Umbilical cord (tissue), 2 donors: ENCODE measurements around the gene PISD. TPM values are rescaled to one million over a fixed set of nuclear protein-coding genes. Genes with fewer than 3 reads are reported as not detected.
A peak's percentile ranks its signal among the peaks of the same experiment; 100 is the strongest.
"Not testable (repeated sequence)": the region's sequence is repeated elsewhere in the genome, so short reads cannot be mapped to it uniquely, and the experiment has no call there.

Experiments used
- DNase-seq: peaks from one replicate; pipeline ENCODE4 v3.0.0-alpha.2; 2015; ENCODE audit warnings: low spot score
- total RNA-seq: library from RNA; depleted of rRNA; stranded (reverse); fragments of >200 nt; gene quantifications from one replicate; pipeline ENCODE4 v1.2.3, GENCODE V29; 2014; ENCODE audit warnings: low replicate concordance; ENCODE audit not compliant: insufficient read depth

PISD gene
- total RNA-seq, result 74.2 TPM

DNA sequence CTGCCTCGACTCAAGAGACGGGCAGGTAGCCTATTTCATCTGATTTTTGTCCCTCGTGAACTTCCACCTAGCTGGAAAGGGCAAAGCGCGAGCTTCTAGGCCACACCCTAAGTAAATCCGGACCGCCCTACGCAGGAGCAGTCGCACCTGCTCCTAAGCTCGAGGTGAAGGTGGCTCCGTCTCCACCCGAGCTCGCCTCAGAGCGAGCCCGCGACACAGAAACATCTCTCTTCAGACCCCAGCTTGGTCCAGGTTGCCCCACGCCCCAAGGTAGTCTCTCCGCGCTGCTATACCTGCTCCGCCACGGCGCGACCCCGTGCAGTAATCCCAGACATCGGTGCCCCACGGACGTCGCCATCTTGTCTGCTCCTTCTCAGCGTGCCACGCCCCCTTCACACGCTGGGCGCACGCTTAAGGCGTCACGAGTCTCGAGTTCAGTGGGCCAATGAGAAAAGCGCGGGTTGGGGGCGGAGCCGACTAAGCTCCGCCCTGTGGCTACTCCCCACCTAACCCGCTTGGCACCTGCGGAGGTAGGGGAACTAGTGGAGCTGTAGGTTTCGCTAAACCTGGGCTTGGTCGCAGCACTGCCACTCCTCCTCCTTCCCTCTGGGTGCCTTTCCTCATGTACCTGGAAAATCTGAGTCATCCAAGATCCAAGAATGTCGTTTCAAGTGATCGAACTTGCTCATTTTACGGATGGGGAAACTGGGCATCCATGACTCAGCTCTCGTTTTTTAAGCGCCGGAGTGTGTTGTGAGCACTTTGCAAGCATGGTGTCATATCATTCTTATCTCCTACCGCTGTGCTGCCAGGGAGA lies at the start of gene PISD:
TSS of gene PISD (minus strand) at position 365 of the 817 bp plus-strand sequence. CDS start at position 358, 7 bp downstream.
- peak; percentile 97 for DNase-seq

DNA sequence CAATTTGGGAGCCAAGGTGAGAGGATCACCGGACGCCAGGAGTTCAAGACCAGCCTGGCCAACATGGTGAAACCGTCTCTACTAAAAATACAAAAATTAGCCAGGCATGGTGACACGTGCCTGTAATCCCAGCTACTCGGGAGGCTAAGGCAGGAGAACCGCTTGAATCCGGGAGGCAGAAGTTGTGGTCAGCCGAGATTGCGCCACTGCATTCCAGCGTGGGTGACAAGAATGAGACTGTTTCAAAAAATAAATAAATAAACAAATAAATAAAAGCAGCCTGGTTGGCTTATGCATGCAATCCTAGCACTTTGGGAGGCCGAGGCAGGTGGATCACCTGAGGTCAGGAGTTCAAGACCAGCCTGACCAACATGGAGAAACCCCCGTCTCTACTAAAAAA lies 49.2 kb upstream of the PISD start:
- DNase-seq, result not testable (repeated sequence)

- DNase-seq, result no peak
Measured at GRCh38 chr22:31707519-31707918, 45.5 kb upstream of the PISD start.

DNA sequence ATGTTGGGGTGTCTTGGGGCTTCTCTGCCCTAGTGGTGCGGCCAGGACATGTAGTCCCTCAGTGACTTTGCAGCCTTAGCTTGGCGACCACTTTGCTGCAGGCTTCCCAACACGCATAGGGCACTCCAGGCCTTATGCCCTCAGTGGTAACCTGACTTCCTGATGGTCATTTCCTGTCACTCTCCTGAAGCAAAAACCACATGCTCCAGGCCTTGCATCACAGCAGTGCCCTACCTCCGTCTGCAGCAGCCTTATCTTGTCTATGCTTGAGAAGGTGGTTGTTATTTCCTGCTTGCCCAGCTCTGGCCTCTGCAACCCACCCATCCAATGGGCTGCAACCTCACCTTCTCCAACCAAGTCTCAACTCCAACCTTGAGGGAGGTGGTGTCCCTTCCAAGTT lies 33.4 kb upstream of the PISD start:
- no peak for DNase-seq

DNA sequence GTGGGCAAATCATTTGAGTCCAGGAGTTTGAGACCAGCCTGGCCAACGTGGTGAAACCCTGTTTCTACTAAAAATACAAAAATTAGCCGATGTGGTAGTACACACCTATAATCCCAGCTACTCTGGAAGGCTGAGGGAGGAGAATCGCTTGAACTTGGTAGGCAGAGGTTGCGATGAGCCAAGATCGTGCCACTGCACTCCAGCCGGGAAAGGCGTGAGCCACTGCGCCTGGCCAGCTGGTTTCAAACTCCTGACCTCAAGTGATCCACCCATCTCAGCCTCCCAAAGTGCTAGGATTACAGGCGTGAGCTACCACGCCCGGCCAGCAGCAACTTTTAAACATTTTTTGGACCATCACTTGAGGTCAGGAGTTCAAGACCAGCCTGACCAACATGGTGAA lies 32.0 kb upstream of the PISD start:
- not testable (repeated sequence) for DNase-seq

DNA sequence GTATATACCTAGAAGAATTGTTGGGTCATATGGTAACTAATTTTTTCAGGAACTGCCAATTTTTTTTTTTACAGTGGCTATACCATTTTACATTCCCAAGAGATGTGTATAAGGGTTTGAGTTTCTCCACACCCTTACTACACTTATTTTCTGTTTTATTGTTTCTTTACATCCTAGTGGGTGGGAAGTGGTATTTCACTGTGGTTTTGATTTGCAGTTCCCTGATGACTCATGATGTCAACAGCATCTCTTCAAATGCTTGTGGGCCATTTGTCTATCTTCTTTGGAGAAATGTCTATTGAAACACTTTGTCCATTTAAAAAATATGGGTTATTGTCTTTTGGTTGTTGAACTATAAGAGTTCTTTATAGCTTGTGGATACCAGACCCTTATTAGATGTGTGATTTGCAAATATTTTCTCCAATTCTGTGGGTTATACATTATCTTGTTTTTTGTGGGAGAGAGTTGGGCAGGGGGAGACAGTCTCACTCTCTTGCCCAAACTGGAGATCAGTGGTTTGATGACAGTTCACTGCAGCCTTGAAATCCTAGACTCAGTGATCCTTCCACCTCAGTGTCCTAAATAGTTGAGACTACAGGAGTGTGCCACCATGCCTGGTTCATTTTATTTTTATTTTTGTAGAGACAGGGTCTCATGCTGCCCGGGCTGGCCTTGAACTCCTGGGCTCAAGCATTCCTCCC lies 30.3 kb upstream of the PISD start:
- no peak for DNase-seq

GRCh38 chr22:31691408-31691807 lies 29.4 kb upstream of the PISD start:
- no peak for DNase-seq

GRCh38 chr22:31683181-31684105 lies 21.4 kb upstream of the PISD start:
- peak; percentile 26 for DNase-seq

GRCh38 chr22:31682751-31683150 lies 20.7 kb upstream of the PISD start:
- no peak for DNase-seq

DNA sequence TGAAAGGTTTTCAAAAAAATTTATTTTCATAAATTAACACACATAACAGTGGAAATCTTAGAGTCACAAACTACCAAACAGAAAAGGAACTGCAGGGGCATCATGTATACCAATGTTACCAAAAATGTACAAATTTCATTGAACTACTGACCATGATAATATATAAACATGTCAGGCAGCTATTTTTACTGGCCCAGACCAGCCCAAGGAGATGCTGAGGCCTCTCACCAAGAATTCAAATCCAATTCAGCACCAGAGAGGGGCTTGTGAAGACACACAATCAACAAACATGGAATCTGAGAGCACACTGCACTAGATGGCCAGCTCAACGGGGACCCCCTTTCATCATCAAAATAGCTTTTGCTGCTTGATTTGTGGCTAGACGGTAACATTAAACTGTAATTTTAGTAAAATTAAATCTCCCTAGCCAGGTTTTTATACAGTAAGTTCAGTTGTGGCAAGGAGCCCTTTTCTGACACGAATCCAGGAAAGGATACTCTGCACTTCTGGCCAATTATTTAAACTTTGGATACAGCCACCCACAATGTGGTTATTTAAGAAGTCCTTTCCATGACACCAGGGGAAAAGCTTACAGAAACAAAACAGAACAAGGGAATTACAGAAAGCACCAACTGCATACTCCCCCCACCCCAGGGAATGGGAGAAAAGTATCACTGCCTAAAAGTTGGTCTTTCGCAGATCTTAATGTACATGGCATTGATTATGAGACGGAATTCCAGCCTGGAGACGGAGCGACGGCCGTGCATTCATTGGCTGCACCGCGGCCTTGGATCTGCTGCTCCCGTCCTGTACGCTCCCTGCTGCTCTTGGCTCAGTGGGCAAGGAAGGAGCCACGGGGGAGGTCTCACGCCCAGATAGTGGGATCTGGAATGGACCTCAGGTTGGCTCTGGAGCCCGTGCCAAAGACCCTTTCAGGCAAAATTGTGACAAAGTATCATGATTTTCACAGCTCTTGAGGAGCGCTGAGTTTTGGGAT lies 19.6 kb upstream of the PISD start:
- no peak for DNase-seq

DNA sequence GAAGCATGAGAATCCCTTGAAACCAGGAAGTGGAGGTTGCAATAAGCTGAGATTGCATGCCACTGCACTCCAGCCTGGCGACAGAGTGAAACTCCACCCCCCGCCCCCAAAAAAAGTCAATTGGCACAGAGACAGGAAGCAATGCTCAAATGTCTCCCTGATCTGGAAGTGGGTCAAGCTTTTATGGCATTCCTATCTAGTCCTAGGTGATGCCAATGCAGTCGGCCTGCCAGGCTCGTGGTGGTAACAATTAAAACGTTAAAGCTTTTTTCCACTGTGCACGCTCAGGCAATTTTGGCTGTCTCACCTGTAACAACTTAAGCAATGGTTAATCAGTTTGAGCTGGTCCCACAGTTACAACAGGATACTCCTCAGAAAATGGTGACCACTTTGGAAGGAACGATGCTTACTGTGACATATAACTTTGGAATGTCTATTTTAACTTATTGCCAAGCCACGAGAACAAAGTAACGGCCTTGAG lies 18.9 kb upstream of the PISD start:
- peak; percentile 20 for DNase-seq

DNA sequence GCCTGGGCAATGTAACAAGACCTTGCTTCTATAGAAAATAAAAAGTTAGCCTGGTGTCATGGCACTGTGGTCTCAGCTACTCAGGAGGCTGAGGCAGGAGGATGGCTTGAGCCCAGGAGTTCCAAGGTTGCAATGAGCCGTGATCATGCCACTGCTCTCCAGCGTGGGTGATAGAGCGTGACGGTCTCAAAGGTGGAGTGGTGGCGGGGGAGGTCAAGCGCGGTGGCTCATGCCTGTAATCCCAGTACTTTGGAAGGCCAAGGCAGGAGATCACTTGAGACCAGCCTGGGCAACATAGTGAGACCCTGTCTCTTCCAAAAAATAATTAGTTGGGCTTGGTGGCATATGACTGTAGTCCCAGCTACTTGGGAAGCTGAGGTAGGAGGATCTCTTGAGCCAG lies 16.7 kb upstream of the PISD start:
- no peak for DNase-seq

GRCh38 chr22:31676700-31677099 lies 14.7 kb upstream of the PISD start:
- peak; percentile 94 for DNase-seq

DNA sequence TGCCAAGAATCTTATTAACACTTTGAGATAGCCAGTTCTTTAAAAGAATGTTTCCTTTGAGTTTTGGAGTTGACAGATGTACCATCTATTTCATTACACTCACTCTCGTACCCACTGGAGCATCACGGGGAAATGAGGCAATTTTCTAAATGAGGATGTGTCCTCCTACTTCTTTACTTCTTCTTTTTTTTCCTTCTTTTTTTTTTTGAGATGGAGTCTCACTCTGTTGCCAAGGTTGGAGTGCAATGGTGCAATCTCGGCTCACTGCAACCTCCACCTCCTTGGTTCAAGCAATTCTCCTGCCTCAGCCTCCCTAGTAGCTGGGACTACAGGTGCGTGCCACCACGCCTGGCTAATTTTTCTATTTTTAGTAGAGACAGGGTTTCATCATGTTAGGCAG lies 12.2 kb upstream of the PISD start:
- not testable (repeated sequence) for DNase-seq

GRCh38 chr22:31668849-31669248 lies 6.8 kb upstream of the PISD start:
- not testable (repeated sequence) for DNase-seq

GRCh38 chr22:31662668-31663037 lies 638 bp upstream of the PISD start:
- DNase-seq, result no peak

GRCh38 chr22:31660860-31661341 lies 1.1 kb downstream of the PISD start:
- not testable (repeated sequence) for DNase-seq

- DNase-seq, result no peak
Measured at GRCh38 chr22:31659246-31659645, 2.8 kb downstream of the PISD start.

- no peak for DNase-seq
Measured at GRCh38 chr22:31654408-31654807, 7.6 kb downstream of the PISD start.

GRCh38 chr22:31653944-31654343 lies 8.1 kb downstream of the PISD start:
- no peak for DNase-seq
